Stimulated activated CD8-positive, alpha-beta memory T cell treated with anti-CD3 and anti-CD28 coated beads, Interleukin-15, amount 100 ng/mL, for 4 hours (primary cell): ENCODE results near the gene MCM5.
"Not testable (repeated sequence)": the region's sequence is repeated elsewhere in the genome, so short reads cannot be mapped to it uniquely, and the experiment has no call there.

ENCODE experiments used
- DNase-seq, 2 donors: peaks; one replicate each; pipeline ENCODE4 v3.0.0-alpha.2; 2020; ENCODE audit warnings: low read depth in 2 of 2

The MCM5 gene

DNA sequence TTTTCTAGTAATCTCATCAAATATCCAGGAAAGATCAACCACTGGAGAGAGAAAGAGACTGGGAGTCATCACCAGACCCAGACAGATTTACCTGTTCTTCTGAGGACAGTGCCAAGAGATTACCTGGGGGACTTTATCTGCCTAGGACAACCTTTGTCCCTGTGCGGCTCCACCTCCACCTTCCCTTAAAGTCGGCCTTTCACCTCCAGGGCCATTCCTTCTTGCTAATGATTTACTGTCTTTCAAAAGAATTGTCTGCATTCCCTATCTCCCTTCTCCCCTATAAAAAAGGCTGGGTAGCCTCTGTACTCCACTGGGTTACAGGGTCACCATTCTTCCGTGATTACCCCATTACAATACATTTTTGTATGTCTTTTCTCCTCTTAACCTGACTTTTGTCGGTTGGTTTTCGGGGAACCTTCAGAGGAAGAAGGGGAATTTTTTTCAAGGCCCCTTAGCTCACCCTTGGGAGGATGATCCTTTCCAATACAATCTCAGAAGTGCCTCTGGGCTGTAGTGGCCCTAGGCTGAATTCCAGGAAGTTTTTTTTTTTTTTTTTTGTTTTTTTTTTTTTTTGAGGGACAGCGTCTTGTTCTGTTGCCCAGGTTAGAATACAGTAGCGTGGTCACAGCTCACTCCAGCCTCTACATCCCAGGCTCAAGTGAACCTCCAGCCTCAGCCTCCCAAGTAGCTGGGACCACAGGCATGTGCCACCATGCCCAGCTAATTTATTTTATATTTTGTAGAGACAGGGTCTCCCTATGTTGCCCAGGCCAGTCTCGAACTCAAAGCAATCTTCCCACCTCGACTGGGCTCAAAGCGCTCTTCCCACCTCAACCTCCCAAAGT, 20.6 kb upstream of the MCM5 start:
- DNase-seq, result no peak

DNA sequence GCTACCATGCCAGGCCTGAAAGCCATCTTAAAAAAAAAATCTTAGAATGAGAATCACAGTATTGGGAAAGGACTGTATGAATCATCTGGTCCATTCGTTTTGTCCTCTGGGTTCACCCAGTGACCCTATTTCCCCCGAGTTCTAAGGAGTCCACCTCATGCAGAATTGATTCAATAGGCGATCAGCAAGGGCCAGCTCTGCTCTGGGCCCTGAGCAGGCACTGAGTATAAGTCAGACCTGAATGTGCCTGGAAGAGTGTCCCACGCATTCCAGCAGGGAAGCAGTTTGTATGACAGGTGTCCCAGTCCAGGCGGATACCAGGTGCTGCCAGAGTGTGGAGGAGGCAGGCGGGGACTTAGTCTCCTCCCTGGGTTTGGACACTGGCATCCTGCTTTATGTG, 19.9 kb upstream of the MCM5 start:
- DNase-seq, result no peak

DNA sequence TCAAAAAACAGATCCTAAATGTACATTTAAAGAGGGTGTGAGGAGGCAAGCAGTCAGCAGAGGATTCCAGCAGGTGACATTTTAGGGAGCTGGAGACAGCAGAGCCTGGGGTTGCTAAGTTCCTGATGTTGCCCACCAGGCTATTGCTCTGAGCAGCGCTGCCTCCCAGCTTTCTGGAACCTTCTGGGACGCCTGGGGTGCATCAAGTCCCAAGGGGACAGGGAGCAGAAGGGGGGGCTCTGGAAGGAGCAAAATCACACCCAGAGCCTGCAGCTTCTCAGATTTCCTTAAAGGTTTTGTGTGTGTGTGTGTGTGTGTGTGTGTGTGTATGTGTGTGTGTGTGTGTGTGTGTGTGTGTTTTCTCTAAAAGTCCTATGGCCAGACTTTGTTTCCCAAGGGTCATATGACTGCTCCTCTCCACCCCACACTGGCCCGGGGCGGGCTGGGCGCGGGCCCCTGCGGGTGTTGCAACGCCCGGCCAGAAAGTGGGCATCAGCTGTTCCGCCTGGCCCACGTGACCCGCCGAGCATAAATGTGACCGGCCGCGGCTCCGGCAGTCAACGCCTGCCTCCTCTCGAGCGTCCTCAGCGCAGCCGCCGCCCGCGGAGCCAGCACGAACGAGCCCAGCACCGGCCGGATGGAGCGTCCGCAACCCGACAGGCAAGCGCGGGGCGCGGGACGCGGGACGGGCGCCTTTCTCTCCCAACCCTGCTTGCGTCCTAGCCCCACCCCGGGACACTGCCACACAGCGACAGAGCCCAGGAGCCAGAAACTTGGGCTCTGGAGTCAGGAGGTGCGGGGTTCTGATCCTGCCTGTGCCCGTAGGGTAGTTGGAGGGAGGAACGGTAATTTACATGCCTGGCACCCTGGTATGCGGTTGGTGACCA, 19.2 kb upstream of the MCM5 start, which contains the start of gene HMOX1:
TSS of gene HMOX1 (plus strand) at position 560 of the 887 bp plus-strand sequence. CDS start at position 638, 78 bp downstream.
- peak in 1 of 2 donors; percentile 33 for DNase-seq

GRCh38 chr22:35381424-35382009, 18.4 kb upstream of the MCM5 start:
- no peak for DNase-seq

GRCh38 chr22:35383679-35384071, 16.3 kb upstream of the MCM5 start:
- DNase-seq, result no peak

- no peak for DNase-seq
Measured at GRCh38 chr22:35384527-35384926, 15.4 kb upstream of the MCM5 start.

GRCh38 chr22:35384975-35385588, 14.9 kb upstream of the MCM5 start:
- DNase-seq, result no peak

GRCh38 chr22:35386670-35387288, 13.2 kb upstream of the MCM5 start:
- no peak for DNase-seq

DNA sequence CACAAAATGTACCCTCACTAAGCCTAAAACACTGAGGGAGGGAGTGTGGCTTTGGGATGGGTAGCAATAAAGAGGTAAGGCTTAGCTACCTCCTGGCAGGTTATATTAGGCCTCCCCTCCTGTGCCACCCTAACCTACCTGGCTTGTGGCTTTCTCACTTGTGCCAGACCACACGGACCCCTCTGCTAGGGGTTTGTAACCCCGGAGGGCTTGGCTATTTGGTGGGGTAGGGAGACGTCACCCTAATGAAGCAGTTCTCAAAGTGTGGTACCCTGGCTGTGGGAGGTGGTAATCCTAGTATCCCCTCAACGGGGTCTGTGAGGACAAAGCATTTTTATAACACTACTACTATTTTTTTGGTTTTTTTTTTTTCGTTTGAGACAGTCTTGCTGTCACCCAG, 9.0 kb upstream of the MCM5 start:
- no peak for DNase-seq

- DNase-seq, result no peak
Measured at GRCh38 chr22:35392357-35392756, 7.6 kb upstream of the MCM5 start.

DNA sequence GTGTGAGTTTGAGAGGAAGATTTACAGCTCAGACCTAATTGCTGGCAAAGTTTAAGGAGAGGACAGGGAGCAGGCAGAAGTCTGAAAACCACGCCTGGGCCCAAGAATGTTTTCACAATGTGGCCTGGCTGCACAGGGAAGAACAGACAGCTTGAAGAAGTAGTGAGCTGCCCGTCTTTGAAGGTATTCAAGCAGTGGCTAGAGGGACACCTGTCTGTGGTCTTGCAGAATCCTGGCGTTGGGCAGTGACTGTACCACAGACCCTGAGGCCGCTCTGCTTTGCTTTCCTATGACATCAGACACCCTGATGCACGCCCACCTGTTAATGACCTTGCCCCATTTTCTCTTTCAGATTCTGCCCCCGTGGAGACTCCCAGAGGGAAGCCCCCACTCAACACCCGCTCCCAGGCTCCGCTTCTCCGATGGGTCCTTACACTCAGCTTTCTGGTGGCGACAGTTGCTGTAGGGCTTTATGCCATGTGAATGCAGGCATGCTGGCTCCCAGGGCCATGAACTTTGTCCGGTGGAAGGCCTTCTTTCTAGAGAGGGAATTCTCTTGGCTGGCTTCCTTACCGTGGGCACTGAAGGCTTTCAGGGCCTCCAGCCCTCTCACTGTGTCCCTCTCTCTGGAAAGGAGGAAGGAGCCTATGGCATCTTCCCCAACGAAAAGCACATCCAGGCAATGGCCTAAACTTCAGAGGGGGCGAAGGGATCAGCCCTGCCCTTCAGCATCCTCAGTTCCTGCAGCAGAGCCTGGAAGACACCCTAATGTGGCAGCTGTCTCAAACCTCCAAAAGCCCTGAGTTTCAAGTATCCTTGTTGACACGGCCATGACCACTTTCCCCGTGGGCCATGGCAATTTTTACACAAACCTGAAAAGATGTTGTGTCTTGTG, 6.6 kb upstream of the MCM5 start:
- no peak for DNase-seq

DNA sequence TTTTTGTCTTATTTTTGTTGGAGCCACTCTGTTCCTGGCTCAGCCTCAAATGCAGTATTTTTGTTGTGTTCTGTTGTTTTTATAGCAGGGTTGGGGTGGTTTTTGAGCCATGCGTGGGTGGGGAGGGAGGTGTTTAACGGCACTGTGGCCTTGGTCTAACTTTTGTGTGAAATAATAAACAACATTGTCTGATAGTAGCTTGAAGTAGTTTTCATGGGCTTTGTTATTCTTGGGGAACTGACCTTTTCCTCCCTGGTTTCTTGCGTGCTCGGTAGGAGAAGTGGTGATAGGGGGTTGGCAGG, 6.0 kb upstream of the MCM5 start:
- DNase-seq, result no peak

DNA sequence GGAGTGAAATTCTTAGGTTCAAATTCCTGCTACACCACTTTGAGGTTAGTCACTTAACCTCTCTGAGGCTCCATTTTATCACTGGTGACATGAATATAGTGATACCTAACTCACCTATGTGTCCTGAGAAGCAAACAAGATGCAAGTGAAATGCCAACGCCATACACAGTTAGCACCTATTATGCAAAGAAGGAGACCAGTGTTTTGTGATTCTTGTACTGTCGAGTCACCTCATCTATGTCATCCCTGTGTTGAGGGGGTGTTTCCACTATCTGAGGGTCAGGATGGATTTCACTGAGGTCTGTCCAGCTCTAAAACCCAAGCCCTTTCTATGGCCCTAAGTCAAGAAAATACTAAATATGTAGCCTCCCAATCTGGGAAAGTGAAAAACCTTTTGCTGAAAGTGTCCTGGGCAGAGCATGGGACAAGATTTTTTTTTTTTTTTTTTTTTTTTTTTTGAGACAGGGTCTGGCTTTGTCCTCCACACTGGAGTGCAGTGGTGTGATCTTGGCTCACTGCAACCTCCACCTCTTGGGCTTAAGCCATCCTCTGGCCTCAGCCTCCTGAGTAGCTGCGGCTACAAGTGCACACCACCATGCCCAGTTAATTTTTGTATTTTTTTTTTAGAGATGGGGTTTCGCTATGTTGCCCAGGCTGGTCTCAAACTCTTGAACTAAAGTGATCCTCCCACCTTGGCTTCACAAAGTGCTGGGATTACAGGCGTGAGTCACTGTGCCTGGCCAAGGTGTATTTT, 5.0 kb upstream of the MCM5 start:
- DNase-seq, result no peak

- not testable (repeated sequence) for DNase-seq
Measured at GRCh38 chr22:35396622-35397021, 3.3 kb upstream of the MCM5 start.

GRCh38 chr22:35397095-35397904, 2.6 kb upstream of the MCM5 start:
- DNase-seq, result no peak

DNA sequence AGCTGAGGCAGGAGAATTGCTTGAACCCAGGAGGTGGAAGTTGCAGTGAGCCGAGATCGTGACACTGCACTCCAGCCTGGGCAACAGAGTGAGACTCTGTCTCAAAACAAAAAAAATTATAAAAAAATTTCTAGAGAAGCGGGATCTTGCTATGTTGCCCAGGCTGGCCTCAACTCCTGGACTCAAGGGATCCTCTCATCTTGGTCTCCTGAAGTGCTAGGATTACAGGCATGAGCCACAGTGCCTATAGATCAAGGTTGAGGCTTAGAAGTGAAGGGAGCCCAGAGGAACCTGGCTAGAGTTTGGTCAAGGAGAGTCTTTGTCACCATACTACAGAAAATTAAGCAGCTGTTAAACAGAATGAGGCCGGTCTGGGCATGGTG, 1.4 kb upstream of the MCM5 start:
- DNase-seq, result no peak

DNA sequence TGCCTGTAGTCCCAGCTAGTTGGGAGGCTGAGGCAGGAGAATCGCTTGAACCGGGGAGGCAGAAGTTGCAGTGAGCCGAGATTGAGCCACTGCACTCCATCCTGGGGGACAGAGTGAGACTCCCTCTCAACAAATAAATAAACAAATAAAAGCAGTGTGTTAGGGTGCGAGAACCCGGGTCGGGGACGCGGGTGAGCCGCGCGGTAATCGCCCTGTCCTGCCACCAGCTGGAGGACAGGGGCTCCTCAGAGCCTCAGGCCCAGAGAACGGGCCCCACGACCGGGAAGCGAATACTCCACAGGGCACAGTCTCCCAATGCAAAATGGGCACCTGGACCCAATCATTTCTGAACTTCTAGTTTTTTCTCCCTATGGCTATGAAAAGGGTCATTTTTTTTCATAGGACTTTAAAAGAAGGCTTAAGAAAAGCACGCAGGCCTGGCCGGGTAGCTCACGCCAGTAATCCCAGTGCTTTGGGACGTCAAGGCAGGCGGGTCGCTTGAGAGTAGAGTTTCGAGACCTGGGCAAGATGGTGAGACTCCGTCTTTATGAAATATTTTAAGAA, 744 bp upstream of the MCM5 start:
- no peak for DNase-seq

DNA sequence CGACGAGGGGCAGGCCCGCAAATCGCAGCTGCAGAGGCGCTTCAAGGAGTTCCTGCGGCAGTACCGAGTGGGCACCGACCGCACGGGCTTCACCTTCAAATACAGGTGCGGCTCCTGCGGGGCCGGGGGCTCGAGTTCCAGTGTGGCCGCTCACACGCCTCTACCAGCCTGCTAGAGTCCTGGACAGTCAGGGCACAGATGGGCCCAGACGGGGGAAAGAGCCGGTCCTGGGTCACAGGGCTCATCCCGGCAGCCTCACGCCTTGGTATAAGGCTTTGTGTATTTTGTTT, 506 bp downstream of the MCM5 start:
- no peak for DNase-seq

GRCh38 chr22:35401863-35402262, 1.9 kb downstream of the MCM5 start:
- DNase-seq, result no peak
